Embryonic facial prominence (tissue), 1 donor: ENCODE measurements around the gene PTPN23.
"Not testable (repeated sequence)": the region's sequence is repeated elsewhere in the genome, so short reads cannot be mapped to it uniquely, and the experiment has no call there.

Experiments
- DNase-seq: peaks from one replicate; pipeline ENCODE4 v3.0.0-alpha.2; 2016; ENCODE audit errors: extremely low spot score

Gene PTPN23

DNA sequence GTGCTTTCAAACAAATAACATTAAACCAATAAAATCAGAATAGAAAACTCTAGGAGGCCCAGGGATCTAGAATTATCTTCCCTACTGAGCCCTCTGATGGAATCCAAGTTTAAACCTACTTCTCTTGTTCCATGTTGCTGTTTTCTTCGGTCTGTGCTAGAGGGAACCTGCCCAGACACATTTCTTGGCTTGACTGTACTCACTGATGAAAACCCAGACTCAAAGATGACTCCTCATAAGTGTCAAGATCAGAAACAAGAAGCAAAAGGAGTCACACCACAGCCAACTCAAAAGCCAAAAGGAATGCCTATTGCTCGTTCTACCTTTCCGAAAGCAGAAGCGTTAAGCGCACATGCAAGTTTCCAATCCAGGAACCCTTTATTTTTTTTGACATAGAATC, 63.3 kb downstream of the PTPN23 start:
- DNase-seq = no peak

DNA sequence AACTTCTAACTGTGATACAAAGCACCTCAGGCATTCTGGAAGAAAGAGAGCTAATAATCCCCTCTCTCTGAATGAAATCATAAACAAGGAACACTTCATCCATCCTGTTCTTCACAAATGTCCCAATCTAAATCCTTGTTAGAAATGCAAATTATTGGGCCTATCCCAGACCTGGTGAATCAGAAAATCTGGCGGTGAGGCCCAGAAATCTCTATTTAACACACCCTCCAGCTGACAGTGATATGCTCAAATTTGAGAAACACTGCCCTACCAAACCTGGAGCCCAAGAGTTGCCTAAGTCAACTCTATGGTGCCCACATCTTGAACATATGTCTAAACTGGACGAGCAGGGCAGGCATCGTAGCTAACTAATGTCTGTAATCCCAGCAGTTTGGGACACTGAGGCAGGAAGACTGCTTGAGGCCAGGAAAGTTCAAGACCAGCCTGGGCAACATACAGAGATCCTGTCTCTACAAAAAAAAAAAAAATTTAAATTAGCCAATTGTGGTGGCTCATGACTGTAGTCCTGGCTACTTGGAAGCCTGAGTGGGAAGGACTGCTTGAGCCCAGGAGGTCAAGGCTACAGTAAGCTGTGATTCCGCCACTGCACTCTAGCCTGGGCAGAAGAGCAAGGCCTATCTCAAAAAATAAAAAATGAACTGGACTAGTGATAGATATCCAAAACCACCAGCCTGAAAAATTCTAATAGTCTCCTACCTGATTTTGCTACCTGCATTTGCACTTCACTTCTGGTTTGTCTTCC, 71.8 kb downstream of the PTPN23 start:
- DNase-seq = no peak

DNA sequence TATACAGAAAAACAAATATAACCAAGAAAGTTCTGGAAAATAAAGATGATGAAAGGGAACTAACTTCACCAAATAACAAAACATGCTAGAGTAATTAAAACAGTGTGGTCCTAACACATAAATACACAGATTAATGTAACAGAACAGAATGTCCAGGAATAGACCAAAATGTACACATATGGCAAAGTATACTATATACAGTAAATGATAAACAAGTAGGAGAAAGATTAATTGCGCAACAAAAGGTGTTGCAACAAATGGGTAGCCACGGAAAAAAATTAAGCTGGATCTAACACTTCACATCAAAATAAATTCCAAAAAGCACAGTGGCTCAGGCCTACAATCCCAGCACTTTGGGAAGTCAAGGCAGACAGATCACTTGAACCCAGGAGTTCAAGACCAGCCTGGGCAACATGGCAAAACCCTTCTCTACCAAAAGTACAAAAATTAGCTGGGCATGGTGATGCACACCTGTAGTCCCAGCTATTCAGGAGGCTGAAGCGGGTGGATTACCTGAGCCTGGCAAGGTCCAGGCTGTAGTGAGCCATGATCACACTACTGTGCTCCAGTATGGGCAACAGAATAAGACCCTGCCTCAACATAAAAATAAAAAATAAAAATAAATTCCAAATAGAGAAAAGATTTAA, 75.1 kb downstream of the PTPN23 start:
- no peak for DNase-seq

DNA sequence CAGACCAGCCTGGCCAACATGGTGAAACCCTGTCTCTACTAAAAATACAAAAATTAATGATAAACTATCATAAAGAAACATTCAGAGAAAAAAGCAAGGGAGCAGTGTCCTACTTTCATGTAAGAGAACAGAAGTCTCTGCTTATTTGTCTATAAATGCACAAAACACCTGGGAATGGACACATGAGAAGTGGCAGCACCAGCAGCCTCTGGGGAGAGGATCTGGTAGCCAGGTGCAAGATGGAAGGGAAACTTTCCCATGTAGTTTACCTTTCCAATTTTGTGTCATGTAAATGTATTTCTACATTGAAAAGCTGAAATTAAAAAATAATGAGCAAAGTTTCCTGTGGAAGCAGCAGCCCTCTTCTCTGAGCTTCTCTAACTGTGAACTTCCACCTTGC, 76.2 kb downstream of the PTPN23 start:
- DNase-seq = no peak

DNA sequence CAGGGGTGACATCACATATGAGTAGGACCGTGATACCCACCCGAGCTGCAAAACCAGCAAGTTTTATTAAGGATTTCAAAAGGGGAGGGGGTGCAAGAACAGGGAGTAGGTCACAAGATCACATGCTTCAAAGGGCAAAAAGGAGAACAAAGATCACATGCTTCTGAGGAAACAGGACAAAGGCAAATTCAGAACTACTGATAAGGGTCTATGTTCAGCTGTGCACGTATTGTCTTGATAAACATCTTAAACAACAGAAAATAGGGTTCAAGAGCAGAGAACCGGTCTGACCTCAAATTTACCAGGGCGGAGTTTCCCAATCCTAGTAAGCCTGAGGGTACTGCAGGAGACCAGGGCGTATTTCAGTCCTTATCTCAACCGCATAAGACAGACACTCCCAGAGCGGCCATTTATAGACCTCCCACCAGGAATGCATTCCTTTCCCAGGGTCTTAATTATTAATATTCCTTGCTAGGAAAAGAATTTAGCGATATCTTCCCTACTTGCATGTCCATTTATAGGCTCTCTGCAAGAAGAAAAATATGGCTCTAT, 78.8 kb downstream of the PTPN23 start:
- not testable (repeated sequence) for DNase-seq
